DMS53 treated with DMSO at 0.1 percent for 48 hours (cell line): ENCODE measurements around the gene JAK2.
"Not testable (repeated sequence)": the region's sequence is repeated elsewhere in the genome, so short reads cannot be mapped to it uniquely, and the experiment has no call there.

Experiments
- DNase-seq: peaks from one replicate; lab custom pipeline; 2025; ENCODE audit not compliant: unreplicated experiment; lab: John Stamatoyannopoulos, UW

Gene JAK2

DNA sequence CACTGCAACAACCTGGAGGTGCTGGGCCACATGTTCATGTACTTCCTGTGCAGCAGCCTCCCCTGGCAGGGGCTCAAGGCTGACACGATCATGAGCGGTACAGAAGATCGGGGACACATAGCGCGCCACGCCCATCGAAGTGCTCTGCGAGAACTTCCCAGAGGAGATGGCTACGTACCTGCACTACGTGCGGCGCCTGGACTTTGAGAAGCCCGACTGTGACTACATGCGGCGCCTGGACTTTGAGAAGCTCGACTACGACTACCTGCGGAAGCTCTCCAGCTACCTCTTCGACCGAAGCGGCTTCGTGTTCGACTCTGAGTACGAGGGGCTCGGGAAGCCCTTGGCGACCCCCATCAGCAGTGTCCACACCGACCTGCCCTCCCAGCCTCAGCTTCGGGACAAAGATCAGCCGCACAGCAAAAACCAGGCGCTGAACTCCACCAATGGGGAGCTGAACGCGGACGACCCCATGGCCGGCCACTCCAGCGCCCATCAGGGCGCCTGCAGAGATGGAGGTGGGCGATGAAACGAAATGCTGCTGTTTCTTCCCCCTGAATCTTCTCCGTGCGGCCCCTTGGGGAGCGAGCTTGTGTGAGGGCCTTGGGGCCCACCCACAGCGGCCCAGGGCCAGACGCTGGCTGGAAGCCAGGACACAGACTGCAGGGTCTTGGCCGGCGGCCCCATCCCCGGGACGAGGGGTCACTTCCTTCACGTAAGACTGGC lies 56.5 kb downstream of the JAK2 start:
- no peak for DNase-seq

DNA sequence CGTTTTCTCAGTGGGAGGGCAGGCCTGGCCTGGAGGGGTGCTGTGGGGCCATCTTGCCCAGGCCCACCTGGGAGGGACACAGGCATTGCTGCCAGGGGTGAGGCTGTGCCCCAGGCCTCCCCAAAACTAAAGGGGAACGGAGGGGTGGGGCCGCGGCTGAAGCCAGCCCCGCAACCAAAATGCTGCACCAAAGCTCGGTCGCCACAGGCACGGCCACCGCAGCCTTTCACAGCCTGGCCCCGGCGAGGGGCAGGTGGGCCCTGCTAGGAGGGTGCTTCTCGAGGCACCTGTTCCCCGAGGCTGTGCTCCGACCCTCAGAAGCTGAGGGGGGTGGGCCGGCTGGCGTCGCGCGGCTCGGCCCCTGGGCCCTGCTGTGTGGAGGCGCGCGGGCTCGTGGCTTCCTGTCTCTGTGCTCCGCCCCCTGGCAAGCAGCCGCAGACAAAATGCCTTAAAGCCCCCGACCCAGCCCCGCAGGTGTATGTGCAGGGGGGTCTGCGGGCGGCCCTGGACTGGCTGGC lies 57.6 kb downstream of the JAK2 start:
- no peak for DNase-seq

DNA sequence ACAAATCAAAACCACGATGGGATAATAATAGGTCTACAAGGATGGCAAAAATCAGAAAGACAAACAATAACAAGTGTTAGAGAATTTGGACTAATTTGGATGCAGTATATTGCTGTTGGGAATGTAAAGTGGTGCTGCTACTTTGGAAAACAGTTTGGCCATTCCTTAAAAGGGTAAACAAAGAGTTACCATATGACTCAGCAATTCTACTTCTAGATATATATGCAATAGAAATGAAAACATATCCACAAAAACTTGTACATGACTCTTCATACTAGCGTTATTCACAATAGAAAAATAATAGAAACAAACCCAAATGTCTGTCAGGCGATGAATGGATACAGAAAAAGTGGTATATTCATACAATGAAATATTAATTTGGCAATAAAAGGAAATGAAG lies 58.3 kb downstream of the JAK2 start:
- DNase-seq: no peak

DNA sequence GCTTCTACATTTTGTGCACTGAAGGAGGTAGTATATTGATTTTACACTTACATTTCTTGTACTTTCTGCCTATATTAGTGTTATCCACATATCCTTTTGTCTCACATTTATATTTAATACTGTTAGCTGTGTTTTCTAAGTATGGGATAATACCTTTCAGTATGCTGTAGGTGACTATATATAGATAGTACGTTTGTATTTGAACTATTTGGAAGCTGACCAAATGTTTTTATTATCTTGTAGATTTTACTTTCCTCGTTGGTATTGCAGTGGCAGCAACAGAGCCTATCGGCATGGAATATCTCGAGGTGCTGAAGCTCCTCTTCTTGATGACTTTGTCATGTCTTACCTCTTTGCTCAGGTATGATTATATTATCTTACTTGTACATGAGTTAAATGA lies 59.1 kb downstream of the JAK2 start:
- no peak for DNase-seq

DNA sequence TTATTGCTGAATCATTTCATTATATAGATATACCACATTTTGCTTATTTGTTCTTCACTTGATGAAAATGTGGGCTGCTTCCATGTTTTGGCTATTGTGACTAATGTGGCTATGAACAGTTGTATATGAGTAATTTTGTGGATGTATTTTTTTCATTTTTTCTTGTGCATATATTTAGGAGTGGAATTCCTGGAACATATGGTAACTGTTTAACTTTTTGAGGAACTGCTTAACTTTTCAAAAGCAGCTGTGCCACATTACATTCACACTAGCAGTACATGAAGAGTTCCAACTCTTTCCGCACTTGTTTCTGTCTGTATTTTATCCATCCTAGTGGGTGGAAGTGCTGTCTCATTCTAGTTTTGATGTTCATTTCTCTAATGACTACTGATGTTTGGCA lies 67.8 kb downstream of the JAK2 start:
- DNase-seq: no peak

DNA sequence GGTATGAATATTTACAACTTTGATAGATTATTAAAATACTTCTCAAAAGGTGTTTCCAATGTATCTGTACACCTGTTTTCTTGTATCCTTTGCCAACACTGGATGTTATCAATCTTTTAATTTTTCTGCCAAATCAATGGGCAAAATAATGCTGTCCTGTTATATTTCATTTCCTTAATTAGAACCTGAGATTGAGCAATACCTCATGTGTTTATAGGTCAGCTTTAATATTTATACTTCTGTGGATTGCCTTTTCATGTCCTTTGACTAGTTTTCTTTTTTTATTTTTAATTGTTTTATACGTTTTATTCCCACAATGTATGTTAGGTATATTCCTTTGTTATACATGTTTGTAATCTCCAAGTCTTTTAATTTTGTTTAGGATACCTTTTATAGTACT lies 77.6 kb downstream of the JAK2 start:
- DNase-seq: no peak

DNA sequence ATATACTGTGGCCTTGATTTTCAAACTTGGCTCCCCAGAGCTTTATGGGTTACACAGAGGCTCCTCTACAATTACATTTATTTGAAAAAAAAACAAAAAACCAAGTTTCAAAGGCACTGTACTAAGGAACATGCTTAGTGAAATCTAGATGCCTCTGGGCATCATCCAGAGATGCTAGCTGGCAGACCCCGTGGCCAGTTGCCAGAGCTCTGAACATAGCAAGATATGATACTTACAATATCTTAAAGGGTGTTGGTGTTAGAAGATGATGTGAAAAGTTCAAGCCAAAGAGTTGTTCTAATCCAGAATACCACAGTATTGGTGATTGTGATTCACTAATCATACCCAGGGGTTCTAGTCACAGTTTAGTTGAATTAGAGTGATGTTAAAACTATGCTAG lies 87.8 kb downstream of the JAK2 start:
- no peak for DNase-seq

DNA sequence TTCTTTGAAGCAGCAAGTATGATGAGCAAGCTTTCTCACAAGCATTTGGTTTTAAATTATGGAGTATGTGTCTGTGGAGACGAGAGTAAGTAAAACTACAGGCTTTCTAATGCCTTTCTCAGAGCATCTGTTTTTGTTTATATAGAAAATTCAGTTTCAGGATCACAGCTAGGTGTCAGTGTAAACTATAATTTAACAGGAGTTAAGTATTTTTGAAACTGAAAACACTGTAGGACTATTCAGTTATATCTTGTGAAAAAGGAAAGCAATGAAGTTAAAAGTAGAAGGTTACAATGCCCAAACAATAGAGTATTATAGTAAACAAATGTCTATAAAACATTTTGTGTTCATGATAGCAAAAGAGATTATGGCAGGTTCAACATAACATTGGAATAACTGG lies 88.6 kb downstream of the JAK2 start:
- DNase-seq: no peak

DNA sequence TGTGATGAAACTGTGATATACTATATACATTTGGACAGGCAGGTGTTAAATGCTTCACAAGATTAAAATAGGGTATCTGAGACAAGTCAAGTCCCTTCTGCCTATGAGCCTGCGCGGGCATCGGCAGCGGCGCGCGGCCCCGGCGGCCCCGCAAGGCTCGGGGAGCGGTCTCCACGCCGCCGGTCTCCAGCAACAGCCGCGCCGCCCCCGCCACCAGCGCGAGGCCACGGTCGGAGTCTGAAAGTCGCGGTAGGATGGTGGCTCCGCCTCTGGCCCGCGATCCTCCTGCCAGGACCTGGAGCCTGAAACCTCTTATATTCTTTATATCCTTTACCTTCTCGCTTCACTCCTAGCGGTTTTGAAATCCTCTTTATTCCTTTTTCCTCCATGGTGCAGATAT lies 100.9 kb downstream of the JAK2 start:
- no peak for DNase-seq

DNA sequence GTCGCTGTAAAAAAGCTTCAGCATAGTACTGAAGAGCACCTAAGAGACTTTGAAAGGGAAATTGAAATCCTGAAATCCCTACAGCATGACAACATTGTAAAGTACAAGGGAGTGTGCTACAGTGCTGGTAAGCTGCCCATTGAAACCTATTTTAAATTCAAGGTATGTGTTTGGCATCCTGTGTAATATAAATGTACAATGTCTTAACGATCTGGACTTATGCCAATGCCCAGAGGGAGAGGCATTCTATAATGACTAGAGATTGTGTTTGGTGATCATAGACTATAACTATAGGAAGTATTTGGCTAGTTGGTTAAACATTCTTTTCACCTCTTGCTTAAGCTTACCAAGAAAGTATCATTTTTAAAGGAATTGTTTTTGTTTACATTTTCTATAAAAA lies 104.7 kb downstream of the JAK2 start:
- no peak for DNase-seq

DNA sequence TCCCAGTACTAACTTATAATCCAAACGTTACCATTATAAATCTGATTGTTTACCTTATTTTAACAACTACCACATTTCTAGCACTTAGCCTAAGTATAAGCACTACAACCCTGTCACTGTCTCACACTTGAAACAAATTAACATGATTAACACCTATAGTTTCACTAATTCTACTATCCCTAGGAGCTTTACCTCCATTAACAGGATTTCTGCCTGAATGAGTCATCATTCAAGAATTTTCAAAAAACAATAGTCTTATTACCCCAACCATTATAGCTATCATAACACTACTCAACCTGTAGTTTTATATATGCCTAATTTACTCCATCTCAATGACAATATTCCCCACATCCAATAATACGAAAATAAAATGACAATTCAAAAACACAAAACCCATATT lies 110.7 kb downstream of the JAK2 start:
- no peak for DNase-seq

DNA sequence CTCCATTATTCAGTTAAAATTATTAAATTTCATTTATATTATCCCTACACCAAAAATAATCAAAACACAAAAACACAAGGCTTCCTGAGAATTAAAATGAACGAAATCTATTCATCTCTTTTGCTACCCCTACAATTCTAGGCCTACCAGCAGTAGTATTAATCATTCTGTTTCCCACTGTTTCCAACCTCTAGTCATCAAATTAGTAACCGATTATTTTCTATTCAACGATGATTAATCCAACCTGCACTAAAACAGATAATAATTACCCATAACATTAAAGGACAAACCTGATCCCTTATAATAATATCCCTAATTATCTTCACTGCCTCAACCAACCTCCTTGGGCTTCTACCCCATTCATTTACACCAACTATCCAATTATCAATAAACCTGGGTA lies 114.4 kb downstream of the JAK2 start:
- DNase-seq: no peak

DNA sequence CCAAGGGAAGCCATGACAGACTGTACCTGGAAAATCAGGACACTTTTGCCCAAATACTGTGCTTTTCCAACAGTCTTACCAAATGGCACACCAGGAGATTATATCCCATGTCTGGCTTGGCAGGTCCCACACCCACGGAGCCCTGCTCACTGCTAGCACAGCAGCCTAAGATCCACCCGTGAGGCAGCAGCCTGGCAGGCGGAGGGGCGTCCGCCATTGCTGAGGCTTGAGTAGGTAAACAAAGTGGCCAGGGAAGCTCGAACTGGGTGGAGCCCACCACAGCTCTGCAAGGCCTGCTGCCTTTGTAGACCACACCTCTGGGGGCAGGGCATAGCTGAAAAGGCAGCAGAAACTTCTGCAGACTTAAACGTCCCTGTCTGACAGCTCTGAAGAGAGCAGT lies 116.1 kb downstream of the JAK2 start:
- not testable (repeated sequence) for DNase-seq

DNA sequence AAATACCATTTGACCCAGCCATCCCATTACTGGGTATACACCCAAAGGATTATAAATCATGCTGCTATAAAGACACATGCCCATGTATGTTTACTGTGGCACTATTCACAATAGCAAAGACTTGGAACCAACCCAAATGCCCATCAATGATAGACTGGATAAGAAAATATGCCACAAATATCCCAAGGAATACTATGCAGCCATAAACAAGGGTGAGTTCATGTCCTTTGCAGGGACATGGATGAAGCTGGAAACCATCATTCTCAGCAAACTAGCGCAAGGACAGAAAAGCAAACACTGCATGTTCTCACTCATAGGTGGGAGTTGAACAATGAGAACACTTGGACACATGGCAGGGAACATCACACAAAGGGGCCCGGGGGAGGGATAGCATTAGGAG lies 121.4 kb downstream of the JAK2 start:
- DNase-seq: not testable (repeated sequence)

DNA sequence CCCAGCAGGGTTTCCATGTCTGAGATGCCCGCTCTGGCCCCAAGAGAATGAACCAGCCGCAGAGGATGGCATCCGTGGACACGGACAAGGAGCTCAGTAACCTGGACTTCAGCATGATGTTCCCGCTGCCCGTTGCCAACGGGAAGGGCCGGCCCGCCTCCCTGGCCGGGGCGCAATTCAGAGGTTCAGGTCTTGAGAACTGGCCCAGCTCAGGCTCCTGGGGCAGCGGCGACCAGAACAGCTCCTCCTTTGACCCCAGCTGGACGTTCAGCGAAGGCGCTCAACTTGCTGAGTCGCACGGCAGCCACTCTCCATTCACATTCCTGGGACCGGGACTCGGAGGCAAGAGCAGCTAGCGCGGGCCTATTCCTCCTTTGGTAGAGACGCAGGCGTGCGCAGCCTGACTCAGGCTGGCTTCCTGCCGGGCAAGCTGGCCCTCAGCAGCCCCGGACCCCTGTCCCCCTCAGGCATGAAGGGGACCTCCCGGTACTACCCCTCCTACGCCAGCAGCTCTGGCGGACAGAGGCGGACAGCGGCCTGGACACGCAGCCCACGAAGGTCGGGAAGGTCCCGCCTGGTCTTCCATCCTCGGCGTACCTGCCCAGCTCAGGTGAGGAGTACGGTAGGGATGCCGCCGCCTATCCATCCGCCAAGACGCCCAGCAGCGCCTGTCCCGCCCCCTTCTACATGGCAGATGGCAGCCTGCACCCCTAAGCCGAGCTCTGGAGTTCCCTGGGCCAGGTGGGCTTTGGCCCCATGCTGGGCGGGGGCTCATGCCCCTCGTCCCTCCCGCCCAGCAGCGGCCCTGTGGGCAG lies 126.0 kb downstream of the JAK2 start:
- no peak for DNase-seq

DNA sequence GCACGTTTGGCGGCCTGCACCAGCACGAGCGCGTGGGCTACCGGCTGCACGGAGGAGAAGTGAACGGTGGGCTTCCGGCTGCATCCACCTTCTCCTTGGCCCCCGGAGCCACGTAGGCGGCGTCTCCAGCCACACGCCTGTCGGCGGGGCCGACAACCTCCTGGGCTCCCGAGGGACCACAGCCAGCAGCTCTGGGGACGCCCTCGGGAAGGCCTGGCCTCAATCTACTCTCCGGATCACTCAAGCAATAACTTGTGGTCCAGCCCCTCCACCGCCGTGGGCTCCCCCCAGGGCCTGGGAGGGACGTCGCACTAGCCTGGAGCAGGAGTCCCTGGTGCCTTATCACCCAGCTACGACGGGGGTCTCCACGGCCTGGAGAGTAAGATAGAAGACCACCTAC lies 126.6 kb downstream of the JAK2 start:
- DNase-seq: no peak

DNA sequence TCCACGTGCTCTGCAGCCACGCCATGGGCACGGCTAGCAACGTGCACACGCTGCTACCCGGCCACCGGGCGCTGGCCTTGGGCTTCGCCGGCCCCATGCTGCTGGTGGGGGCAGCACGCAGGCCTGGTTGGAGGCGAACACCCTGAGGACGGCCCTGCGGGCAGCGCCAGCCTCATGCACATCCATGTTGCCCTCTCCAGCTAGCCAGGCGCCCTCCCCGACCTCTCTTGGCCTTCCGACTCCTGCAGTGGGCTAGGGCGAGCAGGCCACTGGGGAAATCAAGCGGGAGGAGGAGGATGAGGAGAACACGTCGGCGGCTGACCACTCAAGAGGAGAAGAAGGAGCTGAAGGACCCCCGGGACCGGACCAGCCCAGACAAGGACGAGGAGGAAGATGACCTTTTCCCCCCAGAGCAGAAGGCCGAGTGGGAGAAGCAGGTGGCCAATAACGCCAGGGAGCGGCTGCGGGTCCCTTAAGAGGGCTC lies 127.1 kb downstream of the JAK2 start:
- DNase-seq: no peak

DNA sequence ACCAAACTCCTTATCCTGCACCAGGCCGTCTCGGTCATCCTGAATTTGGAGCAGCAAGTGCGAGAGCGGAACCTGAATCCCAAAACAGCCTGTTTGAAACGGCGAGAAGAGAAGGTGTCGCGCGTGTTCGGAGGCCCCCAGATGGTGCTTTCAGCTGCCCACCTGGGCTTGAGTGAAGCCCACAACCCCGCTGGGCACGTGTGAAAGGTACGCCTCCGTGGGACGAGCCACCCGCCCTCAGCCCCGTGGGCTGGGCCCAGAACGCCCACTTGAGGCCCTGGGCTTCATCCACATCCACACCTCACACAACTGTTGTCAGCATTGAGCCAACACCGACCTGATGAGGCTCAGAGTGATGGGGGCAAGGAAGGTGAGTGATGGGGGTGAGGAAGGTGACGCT lies 127.6 kb downstream of the JAK2 start:
- DNase-seq: no peak

DNA sequence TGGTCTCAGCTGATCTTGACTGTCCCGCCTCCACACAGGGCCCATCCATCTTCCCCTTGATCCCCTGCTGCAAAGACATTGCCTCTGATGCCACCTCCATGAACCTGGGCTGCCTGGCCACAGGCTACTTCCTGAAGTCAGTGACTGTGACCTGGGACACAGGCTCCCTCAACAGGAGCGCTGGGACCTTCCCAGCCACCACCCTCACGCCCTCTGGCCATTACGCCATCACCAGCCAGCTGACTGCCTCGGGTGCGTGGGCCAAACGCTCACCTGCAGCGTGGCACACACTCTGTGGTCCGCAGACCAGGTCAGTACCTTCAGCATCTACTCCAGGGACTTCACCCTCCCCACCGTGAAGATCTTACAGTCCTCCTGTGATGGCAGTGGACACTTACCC lies 128.5 kb downstream of the JAK2 start:
- no peak for DNase-seq

DNA sequence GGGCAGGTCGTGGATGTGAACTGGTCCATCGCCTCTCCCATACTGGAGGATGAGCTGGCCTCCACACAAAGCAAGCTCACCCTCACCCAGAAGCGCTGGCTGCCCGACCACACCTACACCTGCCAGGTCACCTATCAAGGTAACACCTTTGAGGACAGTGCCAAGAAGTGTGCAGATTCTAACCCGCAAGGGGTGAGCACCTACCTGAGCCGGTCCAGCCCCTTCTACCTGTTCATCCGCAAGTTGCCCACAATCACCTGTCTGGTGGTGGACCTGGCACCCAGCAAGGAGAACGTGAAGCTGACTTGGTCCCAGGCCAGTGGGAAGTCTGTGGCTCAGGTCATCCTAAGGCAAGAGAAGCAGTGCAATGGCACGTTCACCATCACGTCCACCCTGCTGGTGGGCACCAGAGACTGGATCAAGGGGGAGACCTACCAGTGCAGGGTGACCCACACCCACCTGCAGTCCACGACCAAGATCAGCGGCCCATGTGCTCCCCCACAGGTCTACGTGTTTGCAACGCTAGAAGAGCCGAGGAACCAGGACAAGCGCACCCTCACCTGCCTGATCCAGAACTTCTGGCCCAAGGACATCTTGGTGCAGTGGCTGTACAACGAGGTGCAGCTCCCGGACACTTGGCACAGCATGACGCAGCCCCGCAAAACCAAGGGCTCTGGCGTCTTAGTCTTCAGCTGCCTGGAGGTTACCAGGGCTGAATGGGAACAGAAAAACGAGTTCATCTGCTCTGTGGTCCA lies 129.1 kb downstream of the JAK2 start:
- DNase-seq: no peak

DNA sequence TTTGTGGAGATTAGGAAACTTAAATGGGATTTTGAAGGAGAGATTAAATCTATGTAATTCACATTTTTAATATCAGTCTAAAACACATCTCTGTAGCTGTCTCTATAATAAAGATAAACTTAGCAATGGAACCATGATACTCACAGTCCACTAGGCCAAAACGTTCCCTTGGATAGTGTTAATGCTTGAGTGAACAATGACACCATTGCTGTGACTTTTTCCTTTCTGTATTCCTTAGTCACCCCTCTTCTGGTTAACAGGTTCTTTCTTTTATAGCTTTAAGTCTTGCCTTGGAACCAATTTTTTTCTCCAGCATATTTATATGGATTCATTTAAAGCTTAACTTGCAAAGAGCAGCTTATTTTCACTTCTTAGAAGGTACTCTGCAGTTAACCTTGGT lies 137.0 kb downstream of the JAK2 start:
- no peak for DNase-seq

DNA sequence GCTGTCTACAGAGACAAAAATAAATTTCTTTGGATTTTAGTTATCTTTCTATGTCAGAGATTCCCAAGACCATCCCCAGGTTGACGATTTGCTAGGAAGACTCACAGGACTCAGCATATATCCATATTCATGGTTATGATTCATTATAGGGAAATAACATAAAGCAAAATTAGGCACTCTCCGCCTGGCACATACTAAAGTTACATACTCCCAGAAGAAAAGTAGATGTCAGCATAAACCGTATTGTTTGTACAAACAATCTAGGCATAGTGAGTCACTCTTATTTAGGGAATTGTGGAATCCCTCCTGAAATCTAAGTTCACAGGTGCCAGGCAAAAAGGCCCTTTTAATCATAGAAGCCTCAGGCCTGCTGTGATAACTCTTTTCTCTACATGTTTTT lies 137.4 kb downstream of the JAK2 start:
- DNase-seq: no peak
